ENCODE data around the gene KCTD7.
"Not testable (repeated sequence)": the region's sequence is repeated elsewhere in the genome, so short reads cannot be mapped to it uniquely, and the experiment has no call there.

Gene KCTD7

GRCh38 chr7:66654275-66655112, 25.8 kb downstream of the KCTD7 start:
- peak; percentile 96 for DNase-seq

- not testable (repeated sequence) for DNase-seq
Observed at GRCh38 chr7:66655113-66655806, 26.6 kb downstream of the KCTD7 start.

GRCh38 chr7:66655826-66656485, 27.3 kb downstream of the KCTD7 start:
- not testable (repeated sequence) for DNase-seq

GRCh38 chr7:66657798-66658197, 29.1 kb downstream of the KCTD7 start:
- DNase-seq: no peak

- no peak for DNase-seq
Observed at GRCh38 chr7:66662646-66663264, 34.1 kb downstream of the KCTD7 start.

- DNase-seq: peak; percentile 95
Observed at GRCh38 chr7:66664590-66665293, 36.1 kb downstream of the KCTD7 start.

- no peak for DNase-seq
Observed at GRCh38 chr7:66666313-66666952, 37.8 kb downstream of the KCTD7 start.

GRCh38 chr7:66667023-66667728, 38.5 kb downstream of the KCTD7 start:
- DNase-seq: no peak

- DNase-seq: no peak
Observed at GRCh38 chr7:66668112-66668511, 39.4 kb downstream of the KCTD7 start.

GRCh38 chr7:66668677-66669076, 40.0 kb downstream of the KCTD7 start:
- no peak for DNase-seq

- no peak for DNase-seq
Observed at GRCh38 chr7:66669088-66669487, 40.4 kb downstream of the KCTD7 start.

- DNase-seq: no peak
Observed at GRCh38 chr7:66669496-66669895, 40.8 kb downstream of the KCTD7 start.

- DNase-seq: no peak
Observed at GRCh38 chr7:66671034-66671433, 42.4 kb downstream of the KCTD7 start.

GRCh38 chr7:66671486-66671885, 42.8 kb downstream of the KCTD7 start:
- not testable (repeated sequence) for DNase-seq

GRCh38 chr7:66672432-66673123, 43.9 kb downstream of the KCTD7 start:
- not testable (repeated sequence) for DNase-seq

GRCh38 chr7:66673124-66673640, 44.5 kb downstream of the KCTD7 start:
- not testable (repeated sequence) for DNase-seq

- DNase-seq: no peak
Observed at GRCh38 chr7:66679633-66680244, 51.1 kb downstream of the KCTD7 start.

- peak; percentile 86 for DNase-seq
Observed at GRCh38 chr7:66681491-66682349, 53.0 kb downstream of the KCTD7 start.

Data from DMS 273 treated with DMSO at 0.1 percent for 48 hours (cell line).